ENCODE results near the gene ARHGEF28.

ARHGEF28 gene

DNA sequence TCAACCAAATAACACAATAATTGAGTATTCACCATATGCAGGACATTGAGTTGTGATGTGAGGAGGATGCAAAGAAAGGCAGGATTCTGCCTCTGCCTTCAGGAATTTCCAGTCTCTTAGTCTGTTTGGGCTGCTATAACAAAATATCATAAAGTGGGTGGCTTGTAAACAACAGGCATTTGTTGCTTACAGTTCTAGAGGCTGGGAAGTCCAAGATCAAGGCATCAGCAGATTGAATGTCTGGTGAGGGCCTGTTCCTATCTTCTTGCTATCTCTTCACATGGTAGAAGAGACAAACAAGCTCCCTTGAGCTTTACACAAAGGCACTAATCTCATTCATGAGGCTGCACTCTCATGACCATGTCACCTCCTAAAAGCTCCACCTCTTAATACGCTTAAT, 360.7 kb downstream of the ARHGEF28 start:
- no peak overlapping the region for H3K27ac ChIP-seq (ENCODE audit: low read depth, low read length)
- no peaks in the 10 kb centered on the region for H4K20me1 ChIP-seq (ENCODE audit: control insufficient read depth, insufficient read depth, low read depth, low read length)
- no peaks in the 10 kb centered on the region; the same call in 1 of the 2 replicates for H3K27me3 ChIP-seq (ENCODE audit: control insufficient read depth, low read length)
- no peaks in the 10 kb centered on the region for H3K9me2 ChIP-seq (replicated peaks; ENCODE audit: control insufficient read depth, low read length)
- H3K36me3 ChIP-seq (ENCODE audit: control insufficient read depth, low read length) = no peaks in the 10 kb centered on the region
- H3K79me2 ChIP-seq (ENCODE audit: control insufficient read depth, low read length) = no peaks in the 10 kb centered on the region
- TF ChIP-seq, protein P1, sequence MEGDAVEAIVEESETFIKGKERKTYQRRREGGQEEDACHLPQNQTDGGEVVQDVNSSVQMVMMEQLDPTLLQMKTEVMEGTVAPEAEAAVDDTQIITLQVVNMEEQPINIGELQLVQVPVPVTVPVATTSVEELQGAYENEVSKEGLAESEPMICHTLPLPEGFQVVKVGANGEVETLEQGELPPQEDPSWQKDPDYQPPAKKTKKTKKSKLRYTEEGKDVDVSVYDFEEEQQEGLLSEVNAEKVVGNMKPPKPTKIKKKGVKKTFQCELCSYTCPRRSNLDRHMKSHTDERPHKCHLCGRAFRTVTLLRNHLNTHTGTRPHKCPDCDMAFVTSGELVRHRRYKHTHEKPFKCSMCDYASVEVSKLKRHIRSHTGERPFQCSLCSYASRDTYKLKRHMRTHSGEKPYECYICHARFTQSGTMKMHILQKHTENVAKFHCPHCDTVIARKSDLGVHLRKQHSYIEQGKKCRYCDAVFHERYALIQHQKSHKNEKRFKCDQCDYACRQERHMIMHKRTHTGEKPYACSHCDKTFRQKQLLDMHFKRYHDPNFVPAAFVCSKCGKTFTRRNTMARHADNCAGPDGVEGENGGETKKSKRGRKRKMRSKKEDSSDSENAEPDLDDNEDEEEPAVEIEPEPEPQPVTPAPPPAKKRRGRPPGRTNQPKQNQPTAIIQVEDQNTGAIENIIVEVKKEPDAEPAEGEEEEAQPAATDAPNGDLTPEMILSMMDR (IDR thresholded peaks at IDR 0.05; ENCODE audit: low read depth, low read length, poor library complexity, severe bottlenecking) = no peak
- TF ChIP-seq EZH2phosphoT487 (IDR thresholded peaks at IDR 0.05; ENCODE audit: borderline replicate concordance, low read length) = no peak
- no peaks in the 10 kb centered on the region for H3K4me1 ChIP-seq (ENCODE audit: control insufficient read depth, low read length)
- no peak overlapping the region for H3K4me3 ChIP-seq (ENCODE audit: low read length)
- H3K4me2 ChIP-seq (ENCODE audit: low read length) = no peak overlapping the region
- H3F3A ChIP-seq (ENCODE audit: control insufficient read depth, insufficient read depth) = no peaks in the 10 kb centered on the region
- no peaks in the 10 kb centered on the region for H3K9me3 ChIP-seq (ENCODE audit: control insufficient read depth, insufficient read depth, low read length)

DNA sequence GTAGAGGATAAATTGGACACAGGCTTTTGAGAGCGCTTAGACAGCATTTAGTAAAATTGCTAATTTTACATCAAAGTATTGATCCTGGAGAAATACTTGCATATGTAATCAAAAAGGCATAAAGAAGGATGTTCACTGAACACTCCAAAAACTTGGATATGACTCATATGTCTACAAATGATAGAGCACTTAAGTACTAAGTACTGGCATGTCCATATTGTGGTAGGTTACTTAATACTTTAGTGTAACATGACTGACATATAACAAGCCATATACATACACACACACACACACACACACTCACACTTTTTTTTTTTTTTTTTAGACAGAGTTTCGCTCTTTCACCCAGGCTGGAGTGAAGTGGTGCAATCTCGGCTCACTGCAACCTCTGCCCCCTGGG, 361.9 kb downstream of the ARHGEF28 start:
- Histone ChIP-seq H4K20me1 (ENCODE audit: control insufficient read depth, insufficient read depth, low read depth, low read length) (no peaks in the 10 kb centered on the region), H3K27ac (ENCODE audit: low read depth, low read length) (no peak overlapping the region), H3K4me2 (ENCODE audit: low read length) (no peak overlapping the region)

DNA sequence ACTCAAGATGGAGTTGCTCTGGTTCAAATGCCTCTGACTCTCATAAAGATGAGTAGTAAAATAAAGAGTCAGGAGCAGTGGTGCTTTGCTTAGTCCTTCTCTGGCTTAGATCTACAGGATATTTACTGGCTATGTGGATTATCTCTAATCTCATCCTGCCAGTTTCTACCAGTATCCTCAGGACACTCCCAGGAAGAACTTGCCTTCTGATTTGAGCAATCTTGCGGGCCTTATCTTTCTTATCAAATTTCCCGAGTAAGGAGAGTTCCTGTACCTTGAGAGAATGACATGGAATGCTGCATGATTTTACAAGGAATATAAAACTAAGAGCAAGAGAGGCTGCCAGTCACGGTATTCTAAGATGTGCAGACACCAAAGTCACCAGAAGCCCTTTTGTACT, 364.0 kb downstream of the ARHGEF28 start:
- no peak overlapping the region for H3K27ac ChIP-seq (ENCODE audit: low read depth, low read length)
- no peaks in the 10 kb centered on the region for H4K20me1 ChIP-seq (ENCODE audit: control insufficient read depth, insufficient read depth, low read depth, low read length)

More for the DNA sequence above, 361.9 kb downstream of the ARHGEF28 start:
- no peaks in the 10 kb centered on the region for H3K79me2 ChIP-seq (ENCODE audit: control insufficient read depth, low read length)
- no peaks in the 10 kb centered on the region; the same call in 1 of the 2 replicates for H3K27me3 ChIP-seq (ENCODE audit: control insufficient read depth, low read length)
- H3K36me3 ChIP-seq (ENCODE audit: control insufficient read depth, low read length) = no peaks in the 10 kb centered on the region
- no peaks in the 10 kb centered on the region for H3K9me3 ChIP-seq (ENCODE audit: control insufficient read depth, insufficient read depth, low read length)
- H3F3A ChIP-seq (ENCODE audit: control insufficient read depth, insufficient read depth) = no peaks in the 10 kb centered on the region
- H3K9me2 ChIP-seq (replicated peaks; ENCODE audit: control insufficient read depth, low read length) = no peaks in the 10 kb centered on the region
- TF ChIP-seq, protein P1 (IDR thresholded peaks at IDR 0.05; ENCODE audit: low read depth, low read length, poor library complexity, severe bottlenecking) = no peak
- TF ChIP-seq EZH2phosphoT487 (IDR thresholded peaks at IDR 0.05; ENCODE audit: borderline replicate concordance, low read length) = no peak
- H3K4me1 ChIP-seq (ENCODE audit: control insufficient read depth, low read length) = no peaks in the 10 kb centered on the region
- H3K4me3 ChIP-seq (ENCODE audit: low read length) = no peak overlapping the region

More for the DNA sequence above, 364.0 kb downstream of the ARHGEF28 start:
- Histone ChIP-seq H3K36me3 (ENCODE audit: control insufficient read depth, low read length) (no peaks in the 10 kb centered on the region), H3K4me1 (ENCODE audit: control insufficient read depth, low read length) (no peaks in the 10 kb centered on the region), H3K27me3 (ENCODE audit: control insufficient read depth, low read length) (no peaks in the 10 kb centered on the region; the same call in 1 of the 2 replicates), H3F3A (ENCODE audit: control insufficient read depth, insufficient read depth) (no peaks in the 10 kb centered on the region), H3K9me3 (ENCODE audit: control insufficient read depth, insufficient read depth, low read length) (no peaks in the 10 kb centered on the region), H3K4me2 (ENCODE audit: low read length) (no peak overlapping the region), H3K9me2 (replicated peaks; ENCODE audit: control insufficient read depth, low read length) (no peaks in the 10 kb centered on the region), H3K79me2 (ENCODE audit: control insufficient read depth, low read length) (no peaks in the 10 kb centered on the region), H3K4me3 (ENCODE audit: low read length) (no peak overlapping the region)
- no peak for TF ChIP-seq EZH2phosphoT487 (IDR thresholded peaks at IDR 0.05; ENCODE audit: borderline replicate concordance, low read length)
- TF ChIP-seq, protein P1 (IDR thresholded peaks at IDR 0.05; ENCODE audit: low read depth, low read length, poor library complexity, severe bottlenecking) = no peak

All from DOHH2 (cell line).